SK-N-SH (cell line): Measurements from ENCODE around the gene KDSR. TPM values are rescaled to one million over a fixed set of nuclear protein-coding genes. Genes with fewer than 3 reads are reported as not detected.

Source experiments
- CTCF ChIA-PET: fragments of 300-600, 350-600 bp; formaldehyde crosslinking; extraction: SDS; loops from one replicate; lab custom pipeline; 2021; lab: Yijun Ruan, JAX
- POLR2A ChIA-PET: fragments of 350-600 bp; sonication (Branson Sonifier 250); formaldehyde crosslinking; extraction: SDS; loops from one replicate; lab custom pipeline; 2020; ENCODE audit warnings: antibody characterized with exemption, inconsistent platforms; lab: Yijun Ruan, JAX
- DNase-seq: peaks from one replicate; pipeline ENCODE4 v3.0.0; 2012
- H2AFZ ChIP-seq: fragments of 200-600 bp; sonication (generic); 2 replicates; pipeline ENCODE4 v1.8.1; 2016; ENCODE audit warnings: antibody characterized with exemption, mild to moderate bottlenecking, low read depth
- H3F3A ChIP-seq: fragments of 200-600 bp; sonication (generic); replicated peaks from 2 replicates; pipeline ENCODE3; 2016; ENCODE audit warnings: antibody characterized with exemption, mild to moderate bottlenecking; ENCODE audit not compliant: insufficient read depth
- H3K27ac ChIP-seq, 2 experiments: fragments of 200-500 bp in 1 of 2; fragments of 200-600 bp in 1 of 2; sonication (Bioruptor generic) in 1 of 2; sonication (generic), shearing (Covaris generic) in 1 of 2; 2 replicates each; pipeline versions ENCODE4 v1.5.1 to v1.6.1; 2014 to 2016; ENCODE audit warnings: low read depth in 2 of 2, inconsistent platforms in 1 of 2, low read length in 1 of 2, mild to moderate bottlenecking in 1 of 2, mixed read lengths in 1 of 2
- H3K27me3 ChIP-seq: fragments of 200-600 bp; sonication (generic), shearing (Covaris generic); 2 replicates; pipeline ENCODE4 v1.6.1; 2016; ENCODE audit warnings: mixed run types; ENCODE audit not compliant: insufficient read depth
- H3K36me3 ChIP-seq, 2 experiments: fragments of 200-500 bp in 1 of 2; fragments of 200-600 bp in 1 of 2; sonication (Bioruptor generic) in 1 of 2; sonication (generic) in 1 of 2; replicated peaks in 1 of 2; 2 replicates each; pipeline versions ENCODE3 to v1.5.1; 2014 to 2016; ENCODE audit warnings: low read length in 1 of 2, mild to moderate bottlenecking in 1 of 2; ENCODE audit not compliant: insufficient read depth in 2 of 2, control insufficient read depth in 1 of 2
- H3K4me1 ChIP-seq, 2 experiments: fragments of 200-500 bp in 1 of 2; fragments of 200-600 bp in 1 of 2; sonication (Bioruptor generic) in 1 of 2; sonication (generic), shearing (Covaris generic) in 1 of 2; 2 replicates each; pipeline versions ENCODE4 v1.5.1 to v1.6.1; 2014 to 2016; ENCODE audit warnings: low read depth in 1 of 2, low read length in 1 of 2, mixed run types in 1 of 2; ENCODE audit not compliant: insufficient read depth in 2 of 2, control insufficient read depth in 1 of 2
- H3K4me2 ChIP-seq: fragments of 200-600 bp; sonication (generic), shearing (Covaris generic); 2 replicates; pipeline ENCODE4 v1.6.1; 2017; ENCODE audit warnings: mixed run types
- H3K4me3 ChIP-seq, 2 experiments: fragments of 200-500 bp in 1 of 2; fragments of 200-600 bp in 1 of 2; sonication (Bioruptor generic) in 1 of 2; sonication (generic), shearing (Covaris generic) in 1 of 2; 2 replicates each; pipeline versions ENCODE4 v1.5.1 to v1.8.1; 2014 to 2016; ENCODE audit warnings: low read depth in 2 of 2, inconsistent platforms in 1 of 2, low read length in 1 of 2, mild to moderate bottlenecking in 1 of 2, mixed read lengths in 1 of 2, moderate library complexity in 1 of 2
- H3K79me2 ChIP-seq: fragments of 200-600 bp; sonication (generic); 2 replicates; pipeline ENCODE4 v1.8.1; 2017; ENCODE audit warnings: mild to moderate bottlenecking; ENCODE audit not compliant: insufficient read depth
- H3K9ac ChIP-seq: fragments of 200-600 bp; sonication (generic); 2 replicates; pipeline ENCODE4 v1.6.1; 2017; ENCODE audit warnings: mixed run types
- H3K9me2 ChIP-seq: fragments of 200-600 bp; sonication (generic); 2 replicates; pipeline ENCODE4 v1.6.1; 2017; ENCODE audit warnings: mixed run types
- H3K9me3 ChIP-seq: fragments of 200-600 bp; sonication (generic); 2 replicates; pipeline ENCODE4 v1.6.1; 2017; ENCODE audit warnings: mixed run types, mild to moderate bottlenecking, moderate library complexity
- H4K20me1 ChIP-seq: fragments of 200-600 bp; sonication (generic); 2 replicates; pipeline ENCODE4 v1.6.1; 2017; ENCODE audit warnings: mild to moderate bottlenecking, mixed run types; ENCODE audit not compliant: insufficient read depth
- CHD2 ChIP-seq: fragments of 150-350 bp; IDR thresholded peaks from 2 replicates; pipeline ENCODE4 v1.6.1; 2018; ENCODE audit warnings: low read length; ENCODE audit not compliant: partially characterized antibody
- EP300 ChIP-seq, 2 experiments: IDR thresholded peaks; 2 replicates each; pipeline versions ENCODE4 v1.4.0 to v1.6.1; 2012; ENCODE audit warnings: borderline replicate concordance in 1 of 2, low read depth in 1 of 2, low read length in 1 of 2
- EZH2phosphoT487 ChIP-seq: fragments of 200-600 bp; sonication (generic); IDR thresholded peaks from 2 replicates; pipeline ENCODE4 v1.6.1; 2017; ENCODE audit warnings: low read depth, mixed run types, mild to moderate bottlenecking, antibody characterized with exemption, moderate library complexity, borderline replicate concordance
- FOSL2 ChIP-seq: IDR thresholded peaks from 2 replicates; pipeline ENCODE4 v1.4.0; 2012; ENCODE audit warnings: low read depth, mild to moderate bottlenecking, moderate library complexity, borderline replicate concordance
- FOXJ3 ChIP-seq: sonication (generic); formaldehyde crosslinking; IDR thresholded peaks from 2 replicates; pipeline ENCODE4 v1.5.1; 2020; ENCODE audit warnings: mild to moderate bottlenecking, missing genetic modification reagents
- GATA2 ChIP-seq: sonication (generic); formaldehyde crosslinking; IDR thresholded peaks from 2 replicates; pipeline ENCODE4 v1.5.0; 2020; ENCODE audit warnings: mild to moderate bottlenecking, missing genetic modification reagents
- JUND ChIP-seq: IDR thresholded peaks from 2 replicates; pipeline ENCODE4 v1.4.0; 2012
- MXI1 ChIP-seq: IDR thresholded peaks from 2 replicates; pipeline ENCODE4 v1.6.1; 2012; ENCODE audit warnings: mild to moderate bottlenecking, low read depth, low read length, improper control_type of control experiment
- NRF1 ChIP-seq: IDR thresholded peaks from 2 replicates; pipeline ENCODE4 v1.6.1; 2012; ENCODE audit warnings: low read depth, mild to moderate bottlenecking, low read length
- RAD21 ChIP-seq: IDR thresholded peaks from 2 replicates; pipeline ENCODE4 v1.6.1; 2012; ENCODE audit warnings: mild to moderate bottlenecking, low read length
- RCOR1 ChIP-seq: fragments of 150-350 bp; IDR thresholded peaks from 2 replicates; pipeline ENCODE4 v1.6.1; 2017; ENCODE audit warnings: antibody characterized with exemption, low read length
- SMC3 ChIP-seq: IDR thresholded peaks from 2 replicates; pipeline ENCODE4 v1.6.1; 2012; ENCODE audit warnings: low read depth, low read length, improper control_type of control experiment
- TCF12 ChIP-seq: IDR thresholded peaks from 2 replicates; pipeline ENCODE4 v1.4.0; 2012
- TEAD4 ChIP-seq: IDR thresholded peaks from 2 replicates; pipeline ENCODE4 v1.4.0; 2012; ENCODE audit warnings: mild to moderate bottlenecking, borderline replicate concordance; ENCODE audit not compliant: insufficient read depth
- WGBS: methylation state at CpG from one replicate; pipeline ENCODE4 v1.1.6; 2017; ENCODE audit warnings: low lambda C conversion rate; 5-methylcytosine and 5-hydroxymethylcytosine counted together
- polyA plus RNA-seq, 3 experiments: library from polyadenylated mRNA; depleted of rRNA; stranded (reverse); fragments of >200 nt; gene quantifications; 2 replicates each; pipeline ENCODE4 v1.2.3, GENCODE V29; 2012
- TF ChIP-seq, protein P1 (sequence below): fragments of 150-350 bp; IDR thresholded peaks from 2 replicates; pipeline ENCODE4 v1.6.1; 2016; ENCODE audit warnings: mild to moderate bottlenecking, low read depth, low read length
- TF ChIP-seq, protein P2 (sequence below): fragments of 150-350 bp; IDR thresholded peaks from 2 replicates; pipeline ENCODE4 v1.6.1; 2017; ENCODE audit warnings: antibody characterized with exemption, low read length, low read depth, borderline replicate concordance
- TF ChIP-seq, protein P3 (sequence below): IDR thresholded peaks from 2 replicates; pipeline ENCODE4; 2012
- TF ChIP-seq, protein P4 (sequence below): fragments of 200-600 bp; sonication (generic); IDR thresholded peaks from 2 replicates; pipeline ENCODE4 v1.6.1; 2017; ENCODE audit warnings: antibody characterized with exemption, mild to moderate bottlenecking, moderate library complexity
- TF ChIP-seq, protein P5 (sequence below): IDR thresholded peaks from 2 replicates; pipeline ENCODE4 v1.4.0; 2012; ENCODE audit warnings: low read depth, borderline replicate concordance
- TF ChIP-seq, protein P6 (sequence below): IDR thresholded peaks from 2 replicates; pipeline ENCODE4 v1.4.0; 2012; ENCODE audit warnings: low read depth, borderline replicate concordance

Gene KDSR
- polyA plus RNA-seq, 1 of the 3 experiments (the other 2 are of a cell fraction), result 22.3 TPM

DNA sequence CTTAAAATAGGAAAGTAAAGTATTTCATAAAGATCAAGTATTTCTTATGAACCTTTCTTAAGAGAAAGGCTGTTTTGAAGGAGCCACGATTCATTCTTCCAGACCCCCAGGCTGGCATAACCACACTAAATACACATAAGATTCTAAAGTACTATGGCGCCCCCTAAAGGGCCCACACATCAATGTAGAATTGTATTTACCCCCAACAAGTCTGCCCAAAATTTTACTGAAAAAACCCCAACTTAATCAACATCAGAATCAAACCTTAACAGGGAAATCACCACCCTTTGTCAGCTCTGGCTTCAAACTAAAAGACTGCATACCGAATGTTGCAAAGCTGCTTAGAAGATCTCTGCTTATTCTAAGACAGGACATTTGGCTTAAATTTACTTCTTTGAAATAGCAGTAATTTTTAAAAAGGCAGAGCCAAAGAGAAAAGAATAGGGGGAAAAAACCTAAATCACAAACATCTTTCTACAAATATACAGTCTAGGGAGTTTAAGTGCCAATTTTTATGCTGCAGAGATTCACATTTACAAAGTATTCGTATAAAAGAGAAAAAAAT, 27.0 kb downstream of the KDSR start:
- peaks cover 49 to 59% of the 10 kb centered on the region in 2 experiments for H3K36me3 ChIP-seq

More for the DNA sequence above, 27.0 kb downstream of the KDSR start:
- 24% methylated on average over 4 of the region's 4 CpGs for WGBS
- Histone ChIP-seq H3K27ac (no peak overlapping the region), H3K4me1 (no peaks in the 10 kb centered on the region), H3F3A (peaks cover 25% of the 10 kb centered on the region), H3K79me2 (no peaks in the 10 kb centered on the region), H4K20me1 (no peaks in the 10 kb centered on the region), H3K4me3 (no peak overlapping the region), H3K4me2 (no peak overlapping the region), H2AFZ (no peak overlapping the region), H3K9me2 (no peaks in the 10 kb centered on the region), H3K9ac (no peak overlapping the region), H3K9me3 (no peaks in the 10 kb centered on the region), H3K27me3 (no peaks in the 10 kb centered on the region)
- TF ChIP-seq FOSL2 (no peak), GATA2 (CRISPR knock-in tag) (no peak), TEAD4 (no peak), RAD21 (peak; percentile 67), EZH2phosphoT487 (no peak), MXI1 (no peak), FOXJ3 (CRISPR knock-in tag) (no peak), EP300 (IDR thresholded peaks at IDR 0.05; ENCODE audit: borderline replicate concordance in 1 of 2, low read depth in 1 of 2, low read length in 1 of 2) (no peak), TCF12 (no peak), CHD2 (no peak), SMC3 (peak; percentile 28; the same call in 1 of the 2 replicates), RCOR1 (no peak), NRF1 (no peak), JUND (no peak)
- TF ChIP-seq, protein P1, sequence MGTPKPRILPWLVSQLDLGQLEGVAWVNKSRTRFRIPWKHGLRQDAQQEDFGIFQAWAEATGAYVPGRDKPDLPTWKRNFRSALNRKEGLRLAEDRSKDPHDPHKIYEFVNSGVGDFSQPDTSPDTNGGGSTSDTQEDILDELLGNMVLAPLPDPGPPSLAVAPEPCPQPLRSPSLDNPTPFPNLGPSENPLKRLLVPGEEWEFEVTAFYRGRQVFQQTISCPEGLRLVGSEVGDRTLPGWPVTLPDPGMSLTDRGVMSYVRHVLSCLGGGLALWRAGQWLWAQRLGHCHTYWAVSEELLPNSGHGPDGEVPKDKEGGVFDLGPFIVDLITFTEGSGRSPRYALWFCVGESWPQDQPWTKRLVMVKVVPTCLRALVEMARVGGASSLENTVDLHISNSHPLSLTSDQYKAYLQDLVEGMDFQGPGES, result no peak
- TF ChIP-seq, protein P2, sequence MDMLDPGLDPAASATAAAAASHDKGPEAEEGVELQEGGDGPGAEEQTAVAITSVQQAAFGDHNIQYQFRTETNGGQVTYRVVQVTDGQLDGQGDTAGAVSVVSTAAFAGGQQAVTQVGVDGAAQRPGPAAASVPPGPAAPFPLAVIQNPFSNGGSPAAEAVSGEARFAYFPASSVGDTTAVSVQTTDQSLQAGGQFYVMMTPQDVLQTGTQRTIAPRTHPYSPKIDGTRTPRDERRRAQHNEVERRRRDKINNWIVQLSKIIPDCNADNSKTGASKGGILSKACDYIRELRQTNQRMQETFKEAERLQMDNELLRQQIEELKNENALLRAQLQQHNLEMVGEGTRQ, result no peak
- TF ChIP-seq, protein P3, sequence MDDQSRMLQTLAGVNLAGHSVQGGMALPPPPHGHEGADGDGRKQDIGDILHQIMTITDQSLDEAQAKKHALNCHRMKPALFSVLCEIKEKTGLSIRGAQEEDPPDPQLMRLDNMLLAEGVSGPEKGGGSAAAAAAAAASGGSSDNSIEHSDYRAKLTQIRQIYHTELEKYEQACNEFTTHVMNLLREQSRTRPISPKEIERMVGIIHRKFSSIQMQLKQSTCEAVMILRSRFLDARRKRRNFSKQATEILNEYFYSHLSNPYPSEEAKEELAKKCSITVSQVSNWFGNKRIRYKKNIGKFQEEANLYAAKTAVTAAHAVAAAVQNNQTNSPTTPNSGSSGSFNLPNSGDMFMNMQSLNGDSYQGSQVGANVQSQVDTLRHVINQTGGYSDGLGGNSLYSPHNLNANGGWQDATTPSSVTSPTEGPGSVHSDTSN, result no peak
- TF ChIP-seq, protein P4, sequence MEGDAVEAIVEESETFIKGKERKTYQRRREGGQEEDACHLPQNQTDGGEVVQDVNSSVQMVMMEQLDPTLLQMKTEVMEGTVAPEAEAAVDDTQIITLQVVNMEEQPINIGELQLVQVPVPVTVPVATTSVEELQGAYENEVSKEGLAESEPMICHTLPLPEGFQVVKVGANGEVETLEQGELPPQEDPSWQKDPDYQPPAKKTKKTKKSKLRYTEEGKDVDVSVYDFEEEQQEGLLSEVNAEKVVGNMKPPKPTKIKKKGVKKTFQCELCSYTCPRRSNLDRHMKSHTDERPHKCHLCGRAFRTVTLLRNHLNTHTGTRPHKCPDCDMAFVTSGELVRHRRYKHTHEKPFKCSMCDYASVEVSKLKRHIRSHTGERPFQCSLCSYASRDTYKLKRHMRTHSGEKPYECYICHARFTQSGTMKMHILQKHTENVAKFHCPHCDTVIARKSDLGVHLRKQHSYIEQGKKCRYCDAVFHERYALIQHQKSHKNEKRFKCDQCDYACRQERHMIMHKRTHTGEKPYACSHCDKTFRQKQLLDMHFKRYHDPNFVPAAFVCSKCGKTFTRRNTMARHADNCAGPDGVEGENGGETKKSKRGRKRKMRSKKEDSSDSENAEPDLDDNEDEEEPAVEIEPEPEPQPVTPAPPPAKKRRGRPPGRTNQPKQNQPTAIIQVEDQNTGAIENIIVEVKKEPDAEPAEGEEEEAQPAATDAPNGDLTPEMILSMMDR, result peak; percentile 79
- TF ChIP-seq, protein P5, sequence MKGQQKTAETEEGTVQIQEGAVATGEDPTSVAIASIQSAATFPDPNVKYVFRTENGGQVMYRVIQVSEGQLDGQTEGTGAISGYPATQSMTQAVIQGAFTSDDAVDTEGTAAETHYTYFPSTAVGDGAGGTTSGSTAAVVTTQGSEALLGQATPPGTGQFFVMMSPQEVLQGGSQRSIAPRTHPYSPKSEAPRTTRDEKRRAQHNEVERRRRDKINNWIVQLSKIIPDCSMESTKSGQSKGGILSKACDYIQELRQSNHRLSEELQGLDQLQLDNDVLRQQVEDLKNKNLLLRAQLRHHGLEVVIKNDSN, result no peak
- TF ChIP-seq, protein P6, sequence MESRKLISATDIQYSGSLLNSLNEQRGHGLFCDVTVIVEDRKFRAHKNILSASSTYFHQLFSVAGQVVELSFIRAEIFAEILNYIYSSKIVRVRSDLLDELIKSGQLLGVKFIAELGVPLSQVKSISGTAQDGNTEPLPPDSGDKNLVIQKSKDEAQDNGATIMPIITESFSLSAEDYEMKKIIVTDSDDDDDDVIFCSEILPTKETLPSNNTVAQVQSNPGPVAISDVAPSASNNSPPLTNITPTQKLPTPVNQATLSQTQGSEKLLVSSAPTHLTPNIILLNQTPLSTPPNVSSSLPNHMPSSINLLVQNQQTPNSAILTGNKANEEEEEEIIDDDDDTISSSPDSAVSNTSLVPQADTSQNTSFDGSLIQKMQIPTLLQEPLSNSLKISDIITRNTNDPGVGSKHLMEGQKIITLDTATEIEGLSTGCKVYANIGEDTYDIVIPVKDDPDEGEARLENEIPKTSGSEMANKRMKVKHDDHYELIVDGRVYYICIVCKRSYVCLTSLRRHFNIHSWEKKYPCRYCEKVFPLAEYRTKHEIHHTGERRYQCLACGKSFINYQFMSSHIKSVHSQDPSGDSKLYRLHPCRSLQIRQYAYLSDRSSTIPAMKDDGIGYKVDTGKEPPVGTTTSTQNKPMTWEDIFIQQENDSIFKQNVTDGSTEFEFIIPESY, result no peak
- POLR2A ChIA-PET, result no interaction called here
- CTCF ChIA-PET, result interaction anchor here (0.6 to 4.7 kb wide), 29 partner anchors 9 to 756 kb away, joined by 3 to 50 read pairs (median 4); partner anchors contain the start of gene VPS4B
- DNase-seq, result peak; percentile 49
